ENCODE data around the gene TBC1D21. TPM values are rescaled to one million over a fixed set of nuclear protein-coding genes. Genes with fewer than 3 reads are reported as not detected.

TBC1D21 gene
- total and polyA plus RNA-seq, 2 of the 4 experiments (the other 2 are of a cell fraction): not detected

DNA sequence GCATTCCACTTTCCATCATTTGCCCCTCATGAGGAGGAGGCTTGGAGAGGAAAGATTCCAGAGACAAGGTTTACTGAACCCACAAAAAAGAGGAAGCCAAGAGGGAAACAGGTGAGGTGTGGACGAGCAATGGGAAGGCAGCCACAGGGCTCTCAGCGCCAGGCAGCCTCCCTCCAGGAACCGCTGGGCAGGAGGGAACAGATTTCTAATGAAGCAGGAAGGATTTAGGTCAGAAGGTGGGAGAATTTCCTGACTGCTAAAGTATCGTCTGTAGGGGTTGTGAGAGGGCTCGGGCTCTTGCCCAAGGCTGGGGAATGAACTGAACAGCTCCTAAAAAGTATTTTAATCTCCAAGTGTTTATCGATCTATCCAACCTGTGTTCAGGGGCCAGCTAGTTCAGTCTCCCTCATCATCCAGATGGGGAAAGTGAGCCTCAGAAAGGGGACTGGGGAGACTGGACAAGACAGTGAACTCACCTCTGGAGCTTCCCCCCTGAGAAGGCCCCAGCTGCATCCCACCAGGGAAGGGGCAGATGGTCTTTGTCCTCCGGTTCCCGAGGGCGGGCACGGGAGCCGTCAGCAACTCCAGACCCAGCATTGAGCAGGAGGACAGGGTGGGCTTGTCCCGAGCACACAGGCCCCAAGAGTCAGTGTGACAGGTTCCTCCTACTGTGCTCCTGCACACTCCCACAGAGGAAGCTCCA is 63.4 kb downstream of the TBC1D21 start (continued):
- TF ChIP-seq, protein P1, sequence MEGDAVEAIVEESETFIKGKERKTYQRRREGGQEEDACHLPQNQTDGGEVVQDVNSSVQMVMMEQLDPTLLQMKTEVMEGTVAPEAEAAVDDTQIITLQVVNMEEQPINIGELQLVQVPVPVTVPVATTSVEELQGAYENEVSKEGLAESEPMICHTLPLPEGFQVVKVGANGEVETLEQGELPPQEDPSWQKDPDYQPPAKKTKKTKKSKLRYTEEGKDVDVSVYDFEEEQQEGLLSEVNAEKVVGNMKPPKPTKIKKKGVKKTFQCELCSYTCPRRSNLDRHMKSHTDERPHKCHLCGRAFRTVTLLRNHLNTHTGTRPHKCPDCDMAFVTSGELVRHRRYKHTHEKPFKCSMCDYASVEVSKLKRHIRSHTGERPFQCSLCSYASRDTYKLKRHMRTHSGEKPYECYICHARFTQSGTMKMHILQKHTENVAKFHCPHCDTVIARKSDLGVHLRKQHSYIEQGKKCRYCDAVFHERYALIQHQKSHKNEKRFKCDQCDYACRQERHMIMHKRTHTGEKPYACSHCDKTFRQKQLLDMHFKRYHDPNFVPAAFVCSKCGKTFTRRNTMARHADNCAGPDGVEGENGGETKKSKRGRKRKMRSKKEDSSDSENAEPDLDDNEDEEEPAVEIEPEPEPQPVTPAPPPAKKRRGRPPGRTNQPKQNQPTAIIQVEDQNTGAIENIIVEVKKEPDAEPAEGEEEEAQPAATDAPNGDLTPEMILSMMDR (conservative IDR thresholded peaks at IDR 0.05; ENCODE audit: low read depth, low read length): no peak
- TF ChIP-seq FOS (IDR thresholded peaks at IDR 0.05; ENCODE audit: low read depth, low read length) (no peak), SMC3 (IDR thresholded peaks at IDR 0.05; ENCODE audit: low read depth, low read length) (no peak)

DNA sequence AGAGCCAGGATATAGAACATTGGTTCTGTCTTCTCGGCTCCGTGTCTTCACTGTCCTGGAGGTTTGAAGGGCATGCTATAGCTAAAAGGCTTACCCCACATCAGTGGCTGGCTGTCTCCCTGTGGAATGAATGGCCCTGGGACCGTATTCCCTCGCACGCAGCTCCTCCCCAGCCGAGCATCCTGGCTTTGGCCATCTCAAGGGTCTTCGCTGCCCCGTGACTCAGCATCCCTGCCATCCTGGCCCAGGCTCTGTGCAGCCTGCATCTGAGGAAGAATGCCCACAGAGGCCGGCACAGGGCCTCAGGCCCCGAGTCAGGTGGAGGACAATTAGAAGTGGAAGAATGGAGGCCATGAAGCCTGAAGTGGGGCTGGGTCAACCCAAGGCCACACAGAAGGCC is 63.9 kb downstream of the TBC1D21 start:
- Histone ChIP-seq H2BK5ac (ENCODE audit: low read depth, low read length, poor library complexity, severe bottlenecking) (peak overlapping the region; percentile 70), H3K36me3 (ENCODE audit: control insufficient read depth, insufficient read depth, low read length) (peaks cover 8% of the 10 kb centered on the region), H2BK15ac (ENCODE audit: low read depth, low read length) (no peak overlapping the region), H3K4me3 (ENCODE audit: insufficient read depth, low read depth, low read length) (no peak overlapping the region), H3K18ac (ENCODE audit: low read depth, low read length) (no peak overlapping the region), H3K4ac (ENCODE audit: low read depth, low read length) (peak overlapping the region; percentile 68; the same call in 1 of the 2 replicates), H3K4me2 (ENCODE audit: low read depth, low read length) (no peak overlapping the region), H3K23ac (ENCODE audit: low read depth, low read length) (no peak overlapping the region), H4K20me1 (ENCODE audit: insufficient read depth, low read length) (peaks cover 42% of the 10 kb centered on the region), H3K4me1 (ENCODE audit: control insufficient read depth, insufficient read depth, low read length) (peaks cover 63% of the 10 kb centered on the region), H3K27ac (ENCODE audit: insufficient read depth, low read length) (peak overlapping the region; percentile 20; the same call in 1 of the 2 replicates), H3K14ac (replicated peaks; ENCODE audit: low read depth, low read length) (no peak overlapping the region), H3K9ac (ENCODE audit: low read depth, low read length) (no peak overlapping the region), H2AK5ac (ENCODE audit: low read depth, low read length) (0 out of 2 replicates have a peak overlapping the region, but pooled peaks have one; percentile 83), H4K8ac (ENCODE audit: low read depth in 2 of 2, low read length in 2 of 2) (no peak overlapping the region), H3K9me3 (ENCODE audit: control insufficient read depth, insufficient read depth, low read length) (no peaks in the 10 kb centered on the region), H4K91ac (ENCODE audit: insufficient read depth, low read depth, low read length) (no peak overlapping the region), H2AFZ (replicated peaks; ENCODE audit: low read length, poor library complexity) (no peak overlapping the region), H2AK9ac (replicated peaks; ENCODE audit: low read depth, low read length, poor library complexity) (no peak overlapping the region), H3K27me3 (ENCODE audit: control insufficient read depth, insufficient read depth, low read length) (no peaks in the 10 kb centered on the region), H4K5ac (ENCODE audit: low read depth, low read length) (no peak overlapping the region), H2BK120ac (ENCODE audit: low read depth, low read length) (no peak overlapping the region), H3K56ac (ENCODE audit: extremely low read depth, insufficient read depth, low read length) (no peak overlapping the region), H3K79me1 (ENCODE audit: low read depth in 1 of 2, low read length in 2 of 2) (peaks cover 65 to 100% of the 10 kb centered on the region in 2 experiments), H3K9me1 (ENCODE audit: insufficient read depth, low read length) (peaks cover 47% of the 10 kb centered on the region), H2BK20ac (ENCODE audit: low read depth, low read length) (no peak overlapping the region)
- 100% methylated on average over 2 of the region's 10 CpGs; no CpG with 5 or more reads in 1 of the 2 experiments for WGBS, 2 experiments (ENCODE audit: extremely low coverage in 2 of 2, insufficient read length in 1 of 2)
- TF ChIP-seq POLR2A (IDR thresholded peaks at IDR 0.05; ENCODE audit: low read depth, low read length) (no peak), BHLHE40 (IDR thresholded peaks at IDR 0.05; ENCODE audit: low read depth, low read length) (no peak), FOS (IDR thresholded peaks at IDR 0.05; ENCODE audit: low read depth, low read length) (no peak), CEBPB (IDR thresholded peaks at IDR 0.05; ENCODE audit: low read depth, low read length) (no peak)
- ChIA-PET POLR2A (ENCODE audit: unreplicated experiment) (no interaction called here), CTCF (interaction anchor here (1.5 kb wide), 1 partner anchor 14 kb away, joined by 3 read pairs; no protein-coding TSS in a partner anchor)
- dilution Hi-C loops (cut with HindIII; ENCODE audit: low sequenced_read_pairs, unreplicated experiment) (no loop called here), in situ Hi-C loops (cut with MboI; ENCODE audit: low sequenced_read_pairs) (no loop called here), intact Hi-C loops (cut with micrococcal nuclease) (loop anchor here (2.0 kb wide), 1 partner anchor 62 kb away; no protein-coding TSS in a partner anchor)
- DNase-seq: no peak
- BruUV-seq (replicated peaks): no TSS peak
- no peak for ATAC-seq (ENCODE audit: low read depth)

All from IMR-90 (cell line).